Liver (tissue), 9 donors: ENCODE results near the gene DCC. TPM values are rescaled to one million over a fixed set of nuclear protein-coding genes. Genes with fewer than 3 reads are reported as not detected.

Experiments used
- DNase-seq: peaks from one replicate; pipeline ENCODE4 v3.0.0-alpha.2; 2017; ENCODE audit warnings: low spot score
- H3K27ac ChIP-seq, 2 donors: one replicate each; pipeline ENCODE4 v1.7.0; 2013; ENCODE audit warnings: inconsistent platforms in 2 of 2, low read length in 2 of 2, control low read depth in 1 of 2, low read depth in 1 of 2, mild to moderate bottlenecking in 1 of 2
- H3K27me3 ChIP-seq, 4 donors: one replicate each; pipeline versions ENCODE4 v1.6.1 to v1.7.0; 2013; ENCODE audit warnings: low read length in 3 of 4, inconsistent platforms in 1 of 4, mild to moderate bottlenecking in 1 of 4, moderate library complexity in 1 of 4; ENCODE audit not compliant: control insufficient read depth in 4 of 4, insufficient read depth in 4 of 4
- H3K36me3 ChIP-seq, 4 donors: one replicate each; pipeline versions ENCODE4 v1.6.1 to v1.7.0; 2013; ENCODE audit warnings: low read length in 3 of 4, mild to moderate bottlenecking in 3 of 4, low read depth in 1 of 4, moderate library complexity in 1 of 4; ENCODE audit not compliant: control insufficient read depth in 4 of 4, insufficient read depth in 3 of 4
- H3K4me1 ChIP-seq, 4 donors: one replicate each; pipeline versions ENCODE4 v1.6.1 to v1.7.0; 2013; ENCODE audit warnings: low read length in 3 of 4, mild to moderate bottlenecking in 3 of 4, moderate library complexity in 1 of 4; ENCODE audit not compliant: control insufficient read depth in 4 of 4, insufficient read depth in 4 of 4
- H3K4me3 ChIP-seq, 3 donors: one replicate each; pipeline versions ENCODE4 v1.6.1 to v1.7.0; 2013; ENCODE audit warnings: low read length in 3 of 3, control low read depth in 1 of 3, low read depth in 1 of 3, mild to moderate bottlenecking in 1 of 3
- H3K9ac ChIP-seq, 2 donors: one replicate each; pipeline ENCODE4 v1.7.0; 2013; ENCODE audit warnings: low read length in 2 of 2, mild to moderate bottlenecking in 2 of 2, moderate library complexity in 2 of 2, control low read depth in 1 of 2, low read depth in 1 of 2
- H3K9me3 ChIP-seq, 4 donors: one replicate each; pipeline versions ENCODE4 v1.6.1 to v1.7.0; 2013; ENCODE audit warnings: low read length in 3 of 4; ENCODE audit not compliant: control insufficient read depth in 4 of 4
- ATF3 ChIP-seq: IDR thresholded peaks from 2 replicates; pipeline ENCODE4 v1.6.1; 2016; ENCODE audit warnings: antibody characterized with exemption
- CTCF ChIP-seq: fragments of 150-350 bp; IDR thresholded peaks from 2 replicates; pipeline ENCODE4 v1.5.1; 2017; ENCODE audit warnings: improper control_type of control experiment, low read depth, low read length; ENCODE audit not compliant: missing input control
- EGR1 ChIP-seq, 2 donors: IDR thresholded peaks; 2 replicates each; pipeline ENCODE4 v1.6.1; 2016 to 2018; ENCODE audit warnings: antibody characterized with exemption in 2 of 2, low read depth in 2 of 2
- FOXA1 ChIP-seq: IDR thresholded peaks from 2 replicates; pipeline ENCODE4 v1.6.1; 2016; ENCODE audit warnings: antibody characterized with exemption
- FOXA2 ChIP-seq: IDR thresholded peaks from 2 replicates; pipeline ENCODE4 v1.6.1; 2016; ENCODE audit warnings: antibody characterized with exemption
- GABPA ChIP-seq, 2 donors: IDR thresholded peaks in 1 of 2; conservative IDR thresholded peaks in 1 of 2; 2 replicates each; pipeline ENCODE4 v1.6.1; 2016; ENCODE audit warnings: antibody characterized with exemption in 2 of 2, mild to moderate bottlenecking in 1 of 2, moderate library complexity in 1 of 2
- HNF4A ChIP-seq, 2 donors: conservative IDR thresholded peaks; 2 replicates each; pipeline ENCODE4 v1.6.1; 2016; ENCODE audit warnings: antibody characterized with exemption in 2 of 2, mild to moderate bottlenecking in 2 of 2
- JUND ChIP-seq, 2 donors: IDR thresholded peaks; 2 replicates each; pipeline ENCODE4 v1.6.1; 2016; ENCODE audit warnings: antibody characterized with exemption in 2 of 2
- MAX ChIP-seq: IDR thresholded peaks from 2 replicates; pipeline ENCODE4 v1.6.1; 2016; ENCODE audit warnings: antibody characterized with exemption
- NR2F2 ChIP-seq: IDR thresholded peaks from 2 replicates; pipeline ENCODE4 v1.6.1; 2016; ENCODE audit warnings: antibody characterized with exemption
- RAD21 ChIP-seq, 2 donors: IDR thresholded peaks; 2 replicates each; pipeline ENCODE4 v1.6.1; 2016; ENCODE audit warnings: antibody characterized with exemption in 2 of 2, mild to moderate bottlenecking in 2 of 2
- REST ChIP-seq: IDR thresholded peaks from 2 replicates; pipeline ENCODE4 v1.6.1; 2016; ENCODE audit warnings: antibody characterized with exemption, mild to moderate bottlenecking
- RXRA ChIP-seq, 2 donors: IDR thresholded peaks; 2 replicates each; pipeline ENCODE4 v1.6.1; 2017 to 2018; ENCODE audit warnings: antibody characterized with exemption in 2 of 2, mild to moderate bottlenecking in 1 of 2
- SP1 ChIP-seq: IDR thresholded peaks from 2 replicates; pipeline ENCODE4 v1.6.1; 2018; ENCODE audit warnings: antibody characterized with exemption, mild to moderate bottlenecking
- TAF1 ChIP-seq: conservative IDR thresholded peaks from 2 replicates; pipeline ENCODE4 v1.6.1; 2016; ENCODE audit warnings: antibody characterized with exemption, mild to moderate bottlenecking
- YY1 ChIP-seq: IDR thresholded peaks from 2 replicates; pipeline ENCODE4 v1.6.1; 2016; ENCODE audit warnings: antibody characterized with exemption, mild to moderate bottlenecking
- ZBTB33 ChIP-seq: IDR thresholded peaks from 2 replicates; pipeline ENCODE4 v1.6.1; 2016; ENCODE audit warnings: antibody characterized with exemption
- WGBS: extraction: QIAGEN DNeasy Blood & Tissue Kit; methylation state at CpG from one replicate; pipeline ENCODE4 v1.1.7; 2013; 5-methylcytosine and 5-hydroxymethylcytosine counted together
- polyA plus RNA-seq, 2 donors: library from polyadenylated mRNA; stranded (reverse) in 1 of 2; unstranded in 1 of 2; fragments of 200-250 nt in 1 of 2; fragments of >200 nt in 1 of 2; fragmentation: Nextera tagmentation in 1 of 2; extraction: Ambion mirVana in 1 of 2; gene quantifications; one replicate each; pipeline versions ENCODE4 v1.2.1 to v1.2.3, GENCODE V29; 2013 to 2015
- total RNA-seq, 2 donors: library from RNA; depleted of rRNA; stranded (reverse); fragments of >200 nt; gene quantifications; one replicate each; pipeline ENCODE4 v1.2.3, GENCODE V29; 2014
- donor health status: healthy.
- donor health status: healthy.
- donor health status: healthy.
- donor health status: healthy.
- donor health status: healthy.

DCC gene
- total and polyA plus RNA-seq, 4 donors, result under 0.01 to 0.03 TPM; not detected in 2

GRCh38 chr18:52781113-52781512, 441.1 kb downstream of the DCC start:
- no peaks in the 10 kb centered on the region for H3K4me1 ChIP-seq
- H3K9me3 ChIP-seq, result no peaks in the 10 kb centered on the region
- H3K9ac ChIP-seq, result no peak overlapping the region
- no peaks in the 10 kb centered on the region for H3K27me3 ChIP-seq
- 69% methylated on average over 5 of the region's 5 CpGs for WGBS
- H3K36me3 ChIP-seq, result no peaks in the 10 kb centered on the region
- no peak for DNase-seq
- TF ChIP-seq TAF1 (no peak), RAD21 (IDR thresholded peaks at IDR 0.05) (no peak), SP1 (no peak), ZBTB33 (no peak), EGR1 (IDR thresholded peaks at IDR 0.05; ENCODE audit: low read depth in 2 of 2) (no peak), FOXA2 (no peak), GABPA (IDR thresholded peaks at IDR 0.05 in 1 of 2, conservative IDR thresholded peaks at IDR 0.05 in 1 of 2) (no peak), YY1 (no peak)
- H3K27ac ChIP-seq, result no peak overlapping the region
- no peak overlapping the region for H3K4me3 ChIP-seq

- peaks cover 7 to 20% (median 13%) of the 10 kb centered on the region in 4 donors for H3K9me3 ChIP-seq
- no peak overlapping the region for H3K27ac ChIP-seq
- WGBS, result 37% methylated on average over 2 of the region's 2 CpGs
- H3K4me1 ChIP-seq, result no peaks in the 10 kb centered on the region
- no peaks in the 10 kb centered on the region for H3K36me3 ChIP-seq
- DNase-seq, result no peak
- no peaks in the 10 kb centered on the region for H3K27me3 ChIP-seq
- no peak overlapping the region for H3K9ac ChIP-seq
- TF ChIP-seq TAF1, result no peak
- TF ChIP-seq MAX, result no peak
- no peak for TF ChIP-seq YY1
- TF ChIP-seq CTCF, result no peak
- no peak for TF ChIP-seq REST
- TF ChIP-seq ATF3, result no peak
- TF ChIP-seq FOXA2, result no peak
- TF ChIP-seq FOXA1, result no peak
- no peak for TF ChIP-seq JUND (IDR thresholded peaks at IDR 0.05)
- TF ChIP-seq RAD21 (IDR thresholded peaks at IDR 0.05), result no peak
- TF ChIP-seq ZBTB33, result no peak
- TF ChIP-seq EGR1 (IDR thresholded peaks at IDR 0.05; ENCODE audit: low read depth in 2 of 2), result no peak
- TF ChIP-seq RXRA (IDR thresholded peaks at IDR 0.05), result no peak
- TF ChIP-seq NR2F2, result no peak
- TF ChIP-seq SP1, result no peak
- TF ChIP-seq HNF4A (conservative IDR thresholded peaks at IDR 0.05), result no peak
- H3K4me3 ChIP-seq, result no peak overlapping the region
Measured at GRCh38 chr18:52791321-52791720, 451.3 kb downstream of the DCC start.
